G401.6 (cell line): ENCODE data around the gene DNER.

Source experiments
- FAIRE-seq: peaks from 2 replicates; lab custom pipeline; 2012; peaks lifted over from hg19 to GRCh38; lab: Jason Lieb, UNC

Gene DNER

DNA sequence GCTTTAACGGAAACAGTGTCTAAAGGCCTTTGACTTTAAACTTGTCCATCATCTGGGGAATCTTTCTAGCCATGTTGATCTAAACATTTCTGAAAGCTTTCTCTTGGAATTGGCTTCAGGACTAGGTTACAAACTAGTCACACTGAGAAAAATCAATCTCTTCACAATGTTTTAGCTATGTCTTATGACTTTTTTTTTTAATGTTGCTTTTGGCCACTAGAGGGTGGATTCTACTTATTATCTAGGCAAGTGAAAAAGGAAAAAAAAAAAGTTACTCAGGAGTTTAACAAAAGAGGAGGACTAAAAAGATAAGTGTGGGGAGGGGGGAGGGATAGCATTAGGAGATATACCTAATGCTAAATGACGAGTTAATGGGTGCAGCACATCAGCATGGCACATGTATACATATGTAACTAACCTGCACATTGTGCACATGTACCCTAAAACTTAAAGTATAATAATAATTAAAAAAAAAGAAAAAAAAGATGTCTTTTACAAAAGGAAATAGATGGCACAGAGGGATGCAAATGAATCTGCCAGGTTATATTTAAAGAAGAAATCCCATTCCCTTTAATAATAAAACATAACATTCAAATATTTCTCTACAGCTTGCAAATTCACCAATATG is 282.9 kb downstream of the DNER start:
- no peak for FAIRE-seq

- FAIRE-seq, result no peak
Measured at GRCh38 chr2:229429589-229429988, 284.8 kb downstream of the DNER start.

DNA sequence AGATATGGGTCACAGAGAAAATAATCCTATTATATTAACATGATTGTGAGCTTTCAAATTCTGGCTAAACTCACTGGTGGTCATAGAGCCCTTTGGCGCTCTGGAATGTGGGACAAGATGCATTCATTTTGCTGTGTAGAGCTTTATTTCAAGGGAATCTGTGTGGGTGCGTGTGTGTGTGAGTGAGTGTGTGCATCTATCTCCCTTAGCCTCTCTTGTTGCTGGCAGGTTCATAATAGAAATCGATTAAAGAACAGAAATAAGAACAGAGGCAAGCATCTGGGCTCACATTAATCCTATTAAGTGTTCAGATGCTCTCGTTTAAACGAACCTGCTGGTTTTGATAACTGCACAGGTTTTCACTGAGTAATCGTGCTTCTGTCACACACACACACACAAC is 287.9 kb downstream of the DNER start:
- no peak for FAIRE-seq

DNA sequence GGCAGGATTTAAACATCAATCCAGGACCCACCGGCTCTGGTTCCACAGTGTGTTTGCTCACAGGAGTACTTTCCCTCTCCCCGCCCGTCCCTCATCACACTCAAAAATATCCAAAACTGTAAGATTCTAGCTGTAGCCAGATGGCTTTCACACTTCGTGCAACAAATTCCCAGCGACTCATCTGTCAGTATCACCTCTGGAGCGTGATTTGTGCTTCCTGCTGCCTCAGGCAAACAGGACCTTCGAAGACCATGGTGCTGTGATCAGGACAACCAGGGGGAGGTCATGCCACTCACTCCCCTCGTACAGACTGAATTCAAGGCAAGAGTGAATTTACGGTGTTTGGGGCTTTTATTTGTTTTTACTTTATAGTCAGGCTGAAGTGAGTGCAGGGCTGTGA is 288.8 kb downstream of the DNER start:
- no peak for FAIRE-seq

- FAIRE-seq, result no peak
Measured at GRCh38 chr2:229422063-229422462, 292.3 kb downstream of the DNER start.

- FAIRE-seq, result no peak
Measured at GRCh38 chr2:229419158-229419557, 295.2 kb downstream of the DNER start.

DNA sequence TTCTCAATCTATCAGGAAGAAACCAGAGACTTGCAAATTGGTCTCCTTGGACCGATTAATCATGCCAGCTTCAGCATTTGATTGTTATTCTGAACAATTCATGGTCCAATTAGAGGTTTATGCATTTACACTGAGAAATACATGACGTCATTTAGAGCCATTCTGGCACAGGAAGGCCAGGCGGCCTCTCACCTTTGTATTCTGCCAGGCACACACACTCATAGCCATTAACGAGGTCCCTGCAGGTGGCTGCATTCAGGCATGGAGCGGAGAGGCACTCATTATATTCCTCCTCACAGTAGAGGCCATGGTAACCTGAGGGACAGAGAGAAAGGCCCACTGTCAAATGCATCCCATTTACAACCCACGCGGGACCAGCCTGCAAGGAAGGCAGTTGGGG is 296.4 kb downstream of the DNER start:
- no peak for FAIRE-seq

GRCh38 chr2:229417176-229417575 is 297.2 kb downstream of the DNER start:
- FAIRE-seq, result no peak

DNA sequence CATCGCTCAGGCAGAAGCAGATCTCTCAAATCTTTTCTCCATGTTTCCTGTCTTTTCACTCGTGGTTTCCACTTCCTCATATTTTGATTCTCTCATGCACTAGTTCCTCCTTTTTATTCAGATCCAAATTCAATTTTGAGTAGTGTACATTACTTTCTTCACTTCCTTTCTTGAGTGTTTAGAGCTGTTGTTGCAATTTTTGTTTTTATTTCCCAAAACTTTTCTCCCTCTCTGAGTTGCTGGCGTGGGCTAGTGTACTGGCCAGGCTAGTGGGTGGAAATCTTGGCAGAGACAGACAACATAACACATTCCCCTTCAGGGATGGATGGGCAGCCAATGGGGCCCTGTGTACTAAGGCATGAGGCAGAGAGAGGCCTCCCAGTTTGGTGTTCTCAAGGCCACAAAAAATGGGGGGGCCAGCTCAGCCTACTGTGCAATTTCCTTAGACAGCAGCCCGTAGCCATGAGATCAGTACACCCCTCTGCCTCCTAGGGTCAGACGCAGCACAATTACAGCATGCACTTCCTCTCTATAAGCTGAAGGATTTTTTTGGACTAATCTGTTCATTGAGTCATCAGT is 298.1 kb downstream of the DNER start:
- FAIRE-seq, result no peak

- no peak for FAIRE-seq
Measured at GRCh38 chr2:229414631-229415030, 299.7 kb downstream of the DNER start.

DNA sequence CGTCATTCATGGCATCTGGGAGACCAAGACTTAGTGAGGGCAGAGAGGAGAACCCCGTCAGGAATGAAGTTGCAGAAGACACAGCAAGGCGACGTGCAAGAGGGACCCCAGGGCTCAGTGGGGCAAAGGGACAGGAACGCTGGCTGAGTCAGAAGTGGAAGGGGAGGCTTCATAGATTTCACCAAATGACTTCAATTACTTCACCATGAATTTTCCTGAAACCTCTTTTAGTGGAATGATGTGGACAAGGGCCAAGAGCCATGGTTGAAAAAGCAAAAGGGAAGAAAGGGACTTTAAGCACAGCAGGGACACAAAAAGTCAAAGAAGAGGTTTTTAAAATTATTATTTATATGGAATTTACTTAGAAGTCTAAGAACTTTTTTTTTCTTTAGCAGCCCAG is 301.7 kb downstream of the DNER start:
- FAIRE-seq, result no peak

- FAIRE-seq, result no peak
Measured at GRCh38 chr2:229410946-229411345, 303.4 kb downstream of the DNER start.

- no peak for FAIRE-seq
Measured at GRCh38 chr2:229410264-229410663, 304.1 kb downstream of the DNER start.

GRCh38 chr2:229409751-229410181 is 304.6 kb downstream of the DNER start:
- no peak for FAIRE-seq

DNA sequence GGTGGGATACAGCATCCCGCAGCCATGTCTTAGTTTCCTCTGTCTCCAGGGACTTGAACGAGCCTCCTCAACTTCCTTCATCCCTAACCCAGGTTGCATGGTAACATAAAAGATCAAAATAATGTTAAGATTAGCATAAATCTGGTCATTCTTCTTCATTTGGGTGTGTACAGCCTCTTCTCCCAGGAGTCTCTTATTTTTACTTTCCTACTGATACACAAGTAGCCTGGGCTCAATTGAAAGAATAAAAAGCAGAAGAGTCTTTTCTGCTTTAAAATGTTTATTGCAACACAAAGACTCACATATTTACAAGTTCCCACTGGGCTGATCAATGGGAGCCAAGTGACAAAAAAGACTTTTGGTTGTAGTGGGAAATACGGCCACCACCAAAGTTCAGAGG is 305.4 kb downstream of the DNER start:
- FAIRE-seq, result no peak

GRCh38 chr2:229408356-229408755 is 306.0 kb downstream of the DNER start:
- FAIRE-seq, result no peak

DNA sequence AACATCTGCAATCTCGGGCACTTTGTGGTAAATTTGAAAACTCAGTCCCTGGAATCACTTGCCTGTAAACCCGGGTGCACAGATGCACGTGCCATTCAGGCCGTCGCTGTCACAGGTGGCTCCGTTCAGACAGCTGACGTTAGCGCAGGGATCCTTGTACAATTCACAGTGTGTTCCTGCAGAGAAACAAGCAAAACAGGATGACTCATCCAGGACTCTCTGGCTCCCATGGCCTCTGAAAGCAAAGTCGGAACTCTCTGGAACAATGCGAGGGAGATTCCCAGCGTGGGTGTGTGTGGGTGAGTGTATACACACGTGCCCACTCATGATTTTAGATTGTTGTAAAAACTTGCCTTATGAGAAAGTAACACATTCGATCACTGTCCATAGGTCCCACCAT is 307.2 kb downstream of the DNER start:
- no peak for FAIRE-seq

- no peak for FAIRE-seq
Measured at GRCh38 chr2:229405796-229406195, 308.6 kb downstream of the DNER start.

- no peak for FAIRE-seq
Measured at GRCh38 chr2:229403296-229403695, 311.1 kb downstream of the DNER start.

DNA sequence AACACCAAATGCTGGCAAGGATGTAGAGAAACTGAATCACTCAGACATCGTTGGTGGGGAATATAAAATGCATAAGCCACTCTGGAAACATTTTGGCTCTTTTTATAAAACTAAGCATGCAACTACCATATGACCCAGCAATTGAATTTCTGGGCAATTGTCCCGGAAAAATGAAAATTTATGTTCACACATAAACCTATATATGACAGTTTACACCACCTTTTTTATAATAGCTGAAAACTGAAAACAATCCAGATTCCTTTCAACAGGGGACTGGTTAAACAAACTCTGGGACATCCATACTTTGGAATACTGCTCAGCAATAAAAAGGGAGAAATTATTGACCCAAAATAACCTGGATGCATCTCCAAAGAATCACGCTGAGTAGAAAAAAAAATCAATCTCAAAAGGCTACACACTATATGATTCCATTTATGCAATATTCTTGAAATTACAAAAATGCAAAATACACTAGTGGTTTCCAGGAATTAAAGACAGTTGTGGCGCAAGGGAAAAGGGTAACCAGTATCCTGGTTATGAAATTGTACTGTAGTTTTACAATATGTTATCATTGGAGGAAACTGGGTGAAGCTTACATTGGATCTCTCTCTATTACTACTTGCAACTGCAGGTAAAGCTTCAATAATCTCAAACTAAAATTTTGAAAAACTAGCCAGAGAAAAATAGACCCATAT is 313.0 kb downstream of the DNER start:
- FAIRE-seq, result no peak

DNA sequence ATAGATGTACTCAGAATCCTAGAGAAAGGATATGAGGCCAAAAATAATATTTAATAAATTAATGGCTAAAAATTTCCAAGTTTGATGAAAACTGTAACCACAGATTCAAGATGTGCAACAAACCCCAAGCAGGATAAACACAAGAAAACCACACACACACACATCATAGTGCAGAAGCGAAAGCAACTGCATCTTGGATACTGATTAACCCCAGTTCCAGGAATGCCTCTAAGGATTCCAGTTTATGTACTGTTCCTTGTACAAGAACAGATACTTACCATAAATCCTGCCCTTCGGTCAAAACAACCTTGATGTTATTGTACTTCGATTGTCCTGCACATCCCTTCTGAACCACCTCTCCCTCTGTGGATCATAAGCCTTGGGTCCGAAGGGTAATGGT is 320.4 kb downstream of the DNER start:
- FAIRE-seq, result no peak

DNA sequence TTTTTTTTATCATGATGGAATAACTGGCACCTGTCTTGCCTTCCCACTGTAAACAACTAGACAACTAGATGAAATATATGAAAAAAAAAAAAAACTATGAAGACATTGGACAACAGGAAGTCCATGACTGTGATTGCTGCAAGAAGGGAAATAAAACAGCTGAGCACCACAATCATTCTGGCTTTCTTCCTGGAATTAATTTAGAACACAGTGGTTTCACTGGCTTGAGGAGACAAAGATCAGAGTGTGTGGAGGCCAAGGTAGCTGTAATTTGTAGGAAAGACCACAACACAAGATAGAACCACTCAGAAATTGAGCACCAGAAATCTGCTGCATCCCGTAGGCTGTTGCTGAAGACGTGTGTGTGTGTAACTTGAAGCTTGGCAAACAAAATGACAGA is 322.2 kb downstream of the DNER start:
- FAIRE-seq, result no peak

DNA sequence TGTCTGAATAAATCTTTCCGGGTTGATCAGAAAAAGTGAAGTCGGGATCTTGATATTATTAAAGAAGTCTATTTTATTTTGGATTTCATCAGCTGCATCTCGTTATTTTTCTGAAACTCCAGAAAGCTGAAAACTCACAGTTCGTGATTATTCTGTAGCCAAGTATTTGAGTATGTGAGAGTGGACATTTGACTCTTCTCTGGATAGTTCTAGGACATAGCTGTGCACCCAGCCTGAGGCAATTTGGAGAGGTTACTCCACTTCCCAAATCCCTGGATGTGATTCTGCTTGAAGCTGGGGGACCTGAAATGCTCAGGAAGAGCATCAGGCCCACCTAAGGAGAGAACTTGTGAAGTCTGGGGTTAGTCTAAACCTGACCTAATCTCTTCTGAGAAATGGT is 325.6 kb downstream of the DNER start:
- FAIRE-seq, result no peak

- no peak for FAIRE-seq
Measured at GRCh38 chr2:229387866-229388265, 326.5 kb downstream of the DNER start.
